Omental fat pad (tissue), 4 donors: ENCODE results near the gene OSTM1. TPM values are rescaled to one million over a fixed set of nuclear protein-coding genes. Genes with fewer than 3 reads are reported as not detected.
"Not testable (repeated sequence)": the region's sequence is repeated elsewhere in the genome, so short reads cannot be mapped to it uniquely, and the experiment has no call there.

ENCODE experiments used
- ATAC-seq: fragments of 150-250 bp; one replicate; pipeline ENCODE4 v1.9.1; 2016; ENCODE audit warnings: mild to moderate bottlenecking, moderate library complexity; ENCODE audit not compliant: low FRiP score
- DNase-seq: peaks from one replicate; pipeline ENCODE4 v3.0.0-alpha.2; 2019; ENCODE audit warnings: low spot score
- CTCF ChIP-seq, 3 donors: fragments of 450-650 bp; IDR thresholded peaks; one replicate each; pipeline ENCODE4 v1.5.1; 2016 to 2017; ENCODE audit warnings: antibody characterized with exemption in 3 of 3, mild to moderate bottlenecking in 3 of 3, moderate library complexity in 2 of 3
- total RNA-seq, 4 donors: library from RNA; depleted of rRNA; stranded (reverse); fragments of >200 nt; gene quantifications; one replicate each; pipeline ENCODE4 v1.1.0, GENCODE V29; 2016

OSTM1 gene
- total RNA-seq, 4 donors from 2014 or later = 38.5 to 53.4 (median 43.1) TPM

- DNase-seq = no peak
- TF ChIP-seq CTCF (IDR thresholded peaks at IDR 0.05) = no peak
- ATAC-seq = no peak
Measured at GRCh38 chr6:108027594-108027993, 46.9 kb downstream of the OSTM1 start.

- no peak for ATAC-seq
- TF ChIP-seq CTCF (IDR thresholded peaks at IDR 0.05) = no peak
- no peak for DNase-seq
Measured at GRCh38 chr6:108027056-108027455, 47.5 kb downstream of the OSTM1 start.

DNA sequence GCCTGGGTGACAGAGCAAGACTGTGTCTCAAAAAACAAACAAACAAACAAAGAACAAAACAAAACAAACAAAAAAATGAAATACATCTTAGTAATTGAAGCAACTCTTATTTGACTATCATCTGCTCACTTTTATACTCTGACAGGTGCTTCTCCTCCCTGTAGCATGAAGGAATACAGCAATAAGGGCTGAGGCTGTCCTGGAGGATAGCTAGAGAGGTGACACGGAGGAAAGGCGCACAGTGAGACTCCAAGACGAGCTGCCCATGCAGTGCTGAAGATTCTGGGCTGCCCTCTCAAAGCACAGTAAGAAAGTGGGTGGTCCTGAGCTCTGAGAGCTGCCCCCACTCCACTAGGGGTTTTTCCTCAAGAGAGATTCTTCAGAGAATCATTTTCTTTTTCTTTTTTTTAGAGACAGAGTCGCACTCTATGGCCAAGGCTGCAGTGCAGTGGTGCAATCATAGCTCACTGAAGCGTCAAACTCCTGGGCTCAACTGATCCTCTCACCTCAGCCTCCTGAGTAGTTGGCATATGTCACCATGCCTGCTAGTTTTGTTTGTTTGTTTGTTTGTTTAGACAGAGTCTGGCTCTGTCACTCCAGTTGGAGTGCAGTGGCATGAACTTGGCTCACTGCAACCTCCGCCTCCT lies 50.0 kb downstream of the OSTM1 start:
- ATAC-seq = no peak
- DNase-seq = no peak
- TF ChIP-seq CTCF (IDR thresholded peaks at IDR 0.05) = no peak

GRCh38 chr6:108020472-108021116 lies 53.9 kb downstream of the OSTM1 start:
- no peak for DNase-seq
- no peak for TF ChIP-seq CTCF (IDR thresholded peaks at IDR 0.05)
- ATAC-seq = no peak

DNA sequence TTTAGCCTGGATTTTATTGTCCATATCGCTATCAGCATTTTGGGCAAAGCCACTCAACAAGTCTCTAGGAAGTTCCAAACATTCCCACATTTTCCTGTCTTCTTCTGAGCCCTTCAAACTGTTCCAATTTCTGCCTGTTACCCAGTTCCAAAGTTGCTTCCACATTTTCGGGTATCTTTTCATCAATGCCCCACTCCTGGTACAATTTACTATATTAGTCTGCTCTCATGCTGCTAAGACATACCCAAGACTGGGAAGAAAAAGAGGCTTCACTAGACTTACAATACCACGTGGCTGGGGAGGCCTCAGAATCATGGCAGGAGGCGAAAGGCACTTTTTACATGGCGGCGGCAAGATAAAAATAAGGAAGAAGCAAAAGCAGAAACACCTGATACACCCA lies 58.3 kb downstream of the OSTM1 start:
- not testable (repeated sequence) for ATAC-seq, DNase-seq

- DNase-seq (no peak), ATAC-seq (no peak)
- TF ChIP-seq CTCF (IDR thresholded peaks at IDR 0.05) = no peak
Measured at GRCh38 chr6:108013787-108014439, 60.6 kb downstream of the OSTM1 start.

GRCh38 chr6:108009894-108010293 lies 64.6 kb downstream of the OSTM1 start:
- no peak for TF ChIP-seq CTCF (IDR thresholded peaks at IDR 0.05)
- no peak for DNase-seq
- ATAC-seq = no peak

GRCh38 chr6:108009258-108009657 lies 65.3 kb downstream of the OSTM1 start:
- ATAC-seq, DNase-seq: not testable (repeated sequence)
